ENCODE data around the gene SRRM2. TPM values are rescaled to one million over a fixed set of nuclear protein-coding genes. Genes with fewer than 3 reads are reported as not detected.

The SRRM2 gene
- total RNA-seq, 4 donors from 2014 or later, result 545 to 3,500 (median 1,361) TPM

- intact Hi-C loops (cut with DNase I; ENCODE audit: low total_unique reads), result no loop called here
- no peak for DNase-seq
- H3K9me3 ChIP-seq, result no peaks in the 10 kb centered on the region
- H3K4me3 ChIP-seq, result no peak overlapping the region
- TF ChIP-seq POLR2AphosphoS5 (IDR thresholded peaks at IDR 0.05) (no peak), POLR2A (IDR thresholded peaks at IDR 0.05) (no peak), EP300 (IDR thresholded peaks at IDR 0.05; ENCODE audit: low read depth) (no peak)
- TF ChIP-seq, protein P1, sequence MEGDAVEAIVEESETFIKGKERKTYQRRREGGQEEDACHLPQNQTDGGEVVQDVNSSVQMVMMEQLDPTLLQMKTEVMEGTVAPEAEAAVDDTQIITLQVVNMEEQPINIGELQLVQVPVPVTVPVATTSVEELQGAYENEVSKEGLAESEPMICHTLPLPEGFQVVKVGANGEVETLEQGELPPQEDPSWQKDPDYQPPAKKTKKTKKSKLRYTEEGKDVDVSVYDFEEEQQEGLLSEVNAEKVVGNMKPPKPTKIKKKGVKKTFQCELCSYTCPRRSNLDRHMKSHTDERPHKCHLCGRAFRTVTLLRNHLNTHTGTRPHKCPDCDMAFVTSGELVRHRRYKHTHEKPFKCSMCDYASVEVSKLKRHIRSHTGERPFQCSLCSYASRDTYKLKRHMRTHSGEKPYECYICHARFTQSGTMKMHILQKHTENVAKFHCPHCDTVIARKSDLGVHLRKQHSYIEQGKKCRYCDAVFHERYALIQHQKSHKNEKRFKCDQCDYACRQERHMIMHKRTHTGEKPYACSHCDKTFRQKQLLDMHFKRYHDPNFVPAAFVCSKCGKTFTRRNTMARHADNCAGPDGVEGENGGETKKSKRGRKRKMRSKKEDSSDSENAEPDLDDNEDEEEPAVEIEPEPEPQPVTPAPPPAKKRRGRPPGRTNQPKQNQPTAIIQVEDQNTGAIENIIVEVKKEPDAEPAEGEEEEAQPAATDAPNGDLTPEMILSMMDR (IDR thresholded peaks at IDR 0.05), result no peak
- no peaks in the 10 kb centered on the region for H3K27me3 ChIP-seq
- H3K4me1 ChIP-seq, result no peaks in the 10 kb centered on the region
- no peaks in the 10 kb centered on the region for H3K36me3 ChIP-seq
- H3K27ac ChIP-seq, result no peak overlapping the region
- 90% methylated on average over 9 of the region's 9 CpGs; no CpG with 5 or more reads in 1 of the 2 donors for WGBS, 2 donors (ENCODE audit: low coverage in 1 of 2)
- in situ Hi-C loops (cut with MboI; ENCODE audit: low pct_ligation_motif_present in 1 of 4, low pct_unique_long_range_greater_than_20kb in 1 of 4, low sequenced_read_pairs in 3 of 4), result no loop called here
These were observed 6.5 kb upstream of the SRRM2 start for GRCh38 chr16:2745961-2746360.

DNA sequence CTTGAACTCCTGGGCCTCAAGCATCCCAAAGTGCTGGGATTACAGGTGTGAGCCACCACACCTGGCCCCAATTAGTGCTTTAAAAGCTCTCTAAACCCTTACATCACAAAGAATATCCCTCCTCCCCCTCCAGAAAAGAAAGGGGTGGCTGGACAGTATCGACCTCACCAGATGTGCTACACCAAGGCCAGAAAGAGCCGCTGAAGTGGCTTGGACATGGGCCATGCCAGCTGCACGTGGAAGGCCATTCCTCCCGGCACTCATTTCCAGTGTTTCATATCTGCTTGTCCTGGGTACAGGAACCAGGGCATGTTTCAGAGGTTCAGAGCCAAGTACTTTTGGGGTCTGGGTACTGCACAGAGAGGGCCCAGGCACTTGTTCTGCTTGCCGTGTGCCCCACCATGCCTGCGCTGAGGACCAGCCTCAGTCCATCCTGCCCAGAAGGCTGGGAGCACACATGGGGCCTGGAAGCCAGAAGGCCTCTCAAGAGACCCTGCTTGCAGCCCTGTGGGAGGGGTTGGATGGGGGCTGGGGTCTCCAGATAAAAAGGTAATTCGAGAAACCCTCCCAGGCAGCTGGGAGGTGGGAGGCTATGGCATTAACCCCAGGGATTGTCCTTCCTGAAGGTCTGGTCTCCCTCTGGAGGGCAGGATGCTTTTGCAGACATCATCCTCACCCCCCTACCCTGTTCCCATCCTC, 3.5 kb upstream of the SRRM2 start:
- intact Hi-C loops (cut with DNase I; ENCODE audit: low total_unique reads), result no loop called here
- 88% methylated on average over 6 of the region's 7 CpGs; no CpG with 5 or more reads in 1 of the 2 donors for WGBS, 2 donors (ENCODE audit: low coverage in 1 of 2)
- DNase-seq, result no peak

DNA sequence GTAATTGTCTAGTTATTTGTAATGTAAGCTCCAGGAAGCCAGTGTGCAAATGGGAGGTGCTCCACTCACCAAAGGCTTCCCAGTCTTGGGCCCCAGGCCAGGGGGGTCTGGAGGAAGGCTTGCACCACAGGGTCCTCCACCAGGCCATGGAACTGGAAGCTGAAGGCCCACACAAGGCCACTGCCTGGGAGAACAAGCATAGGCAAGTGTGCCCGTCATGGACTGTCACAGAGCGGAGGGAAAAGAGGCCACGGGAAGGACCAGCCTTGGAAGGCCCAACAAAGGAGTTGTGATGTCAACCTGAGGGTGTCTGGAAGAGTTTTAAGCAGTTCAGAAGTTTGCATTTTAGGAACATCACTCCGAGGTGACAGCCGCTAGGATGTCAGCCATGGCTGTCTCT, 3.0 kb upstream of the SRRM2 start:
- Histone ChIP-seq H3K4me1 (peaks cover 9 to 17% (median 12%) of the 10 kb centered on the region in 4 donors), H3K4me3 (no peak overlapping the region), H3K36me3 (no peaks in the 10 kb centered on the region), H3K27me3 (no peaks in the 10 kb centered on the region), H3K9me3 (no peaks in the 10 kb centered on the region), H3K27ac (no peak overlapping the region)
- no peak for DNase-seq
- no peak for TF ChIP-seq POLR2AphosphoS5 (IDR thresholded peaks at IDR 0.05)
- TF ChIP-seq, protein P1 (IDR thresholded peaks at IDR 0.05), result no peak
- 100% methylated on average over 3 to 5 of the region's 5 CpGs for WGBS, 2 donors (ENCODE audit: low coverage in 1 of 2)
- intact Hi-C loops (cut with DNase I; ENCODE audit: low total_unique reads), result no loop called here
- in situ Hi-C loops (cut with MboI; ENCODE audit: low pct_ligation_motif_present in 1 of 4, low pct_unique_long_range_greater_than_20kb in 1 of 4, low sequenced_read_pairs in 3 of 4), result no loop called here

More for the DNA sequence above, 3.5 kb upstream of the SRRM2 start:
- no peak overlapping the region for H3K4me3 ChIP-seq
- no peaks in the 10 kb centered on the region for H3K36me3 ChIP-seq
- no peaks in the 10 kb centered on the region for H3K9me3 ChIP-seq
- H3K27ac ChIP-seq, result no peak overlapping the region
- TF ChIP-seq POLR2A (IDR thresholded peaks at IDR 0.05) (no peak), POLR2AphosphoS5 (IDR thresholded peaks at IDR 0.05) (no peak)
- no peaks in the 10 kb centered on the region for H3K27me3 ChIP-seq
- in situ Hi-C loops (cut with MboI; ENCODE audit: low pct_ligation_motif_present in 1 of 4, low pct_unique_long_range_greater_than_20kb in 1 of 4, low sequenced_read_pairs in 3 of 4), result no loop called here
- peaks cover 6 to 11% (median 7%) of the 10 kb centered on the region in 4 donors for H3K4me1 ChIP-seq

DNA sequence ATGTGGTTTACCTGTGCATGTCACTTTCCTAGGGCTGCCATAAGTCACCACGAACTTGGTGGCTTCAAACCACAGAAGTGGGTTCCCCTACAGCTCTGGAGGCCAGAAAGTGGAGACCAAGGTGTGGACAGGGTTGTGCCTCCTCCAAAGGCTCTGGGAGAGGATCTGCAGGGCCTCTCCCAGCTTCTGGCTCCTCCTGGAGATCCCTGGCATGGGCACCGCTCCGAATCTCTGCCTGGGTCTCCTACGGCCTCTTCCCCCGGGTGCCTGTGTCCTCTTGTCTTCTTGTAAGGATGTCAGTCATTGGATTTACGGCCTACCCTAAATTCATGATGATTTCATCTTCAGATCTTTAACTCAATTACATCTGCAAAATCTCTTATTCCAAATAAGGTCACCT, 2.5 kb upstream of the SRRM2 start:
- intact Hi-C loops (cut with DNase I; ENCODE audit: low total_unique reads) (no loop called here), in situ Hi-C loops (cut with MboI; ENCODE audit: low pct_ligation_motif_present in 1 of 4, low pct_unique_long_range_greater_than_20kb in 1 of 4, low sequenced_read_pairs in 3 of 4) (no loop called here)
- TF ChIP-seq, protein P1 (IDR thresholded peaks at IDR 0.05), result no peak
- TF ChIP-seq POLR2AphosphoS5 (IDR thresholded peaks at IDR 0.05) (no peak), EP300 (IDR thresholded peaks at IDR 0.05; ENCODE audit: low read depth) (no peak)
- Histone ChIP-seq H3K9me3 (no peaks in the 10 kb centered on the region), H3K4me1 (peaks cover 14 to 22% (median 17%) of the 10 kb centered on the region in 4 donors), H3K27ac (no peak overlapping the region), H3K36me3 (no peaks in the 10 kb centered on the region), H3K4me3 (no peak overlapping the region), H3K27me3 (no peaks in the 10 kb centered on the region)
- no peak for DNase-seq
- WGBS, 2 donors (ENCODE audit: low coverage in 1 of 2), result 92 to 100% methylated on average over 1 to 6 of the region's 6 CpGs

Measured in transverse colon (tissue), 4 donors.